AG04450 (cell line): ENCODE results near the gene PRXL2A. TPM values are rescaled to one million over a fixed set of nuclear protein-coding genes. Genes with fewer than 3 reads are reported as not detected.

ENCODE experiments used
- CTCF ChIA-PET: fragments of 300-600, 350-600 bp; formaldehyde crosslinking; extraction: SDS; loops from one replicate; lab custom pipeline; 2022; ENCODE audit warnings: antibody characterized with exemption, inconsistent platforms; lab: Charles Lee
- POLR2A ChIA-PET: fragments of 350-600 bp; formaldehyde crosslinking; extraction: SDS; loops from one replicate; lab custom pipeline; 2021; ENCODE audit warnings: antibody characterized with exemption, inconsistent platforms; lab: Yijun Ruan, JAX
- DNase-seq: peaks from one replicate; pipeline ENCODE4 v3.0.0-alpha.2; 2011; ENCODE audit warnings: low read depth, low spot score
- H3K27ac ChIP-seq: one replicate; pipeline ENCODE4 v1.5.1; 2012; ENCODE audit warnings: low read depth, low read length, control low read depth
- H3K27me3 ChIP-seq: one replicate; pipeline ENCODE4 v1.6.0; 2012; ENCODE audit warnings: low read length; ENCODE audit not compliant: control insufficient read depth, insufficient read depth
- H3K4me3 ChIP-seq: 2 replicates; pipeline ENCODE4 v1.5.1; 2011; ENCODE audit warnings: mild to moderate bottlenecking, low read depth, low read length, control low read depth
- H3K9me3 ChIP-seq: 2 replicates; pipeline ENCODE4 v1.5.1; 2012; ENCODE audit warnings: low read length; ENCODE audit not compliant: control insufficient read depth, insufficient read depth
- polyA plus RNA-seq: library from polyadenylated mRNA; depleted of rRNA; stranded (reverse); fragments of >200 nt; gene quantifications from 2 replicates; pipeline ENCODE4 v1.2.3, GENCODE V29; 2011
- TF ChIP-seq, protein P1 (sequence below): IDR thresholded peaks from 2 replicates; pipeline ENCODE4 v1.5.1; 2011; ENCODE audit warnings: low read depth, low read length, control low read depth, inconsistent platforms

The PRXL2A gene
- polyA plus RNA-seq, 1 experiment = 5.2 TPM

DNA sequence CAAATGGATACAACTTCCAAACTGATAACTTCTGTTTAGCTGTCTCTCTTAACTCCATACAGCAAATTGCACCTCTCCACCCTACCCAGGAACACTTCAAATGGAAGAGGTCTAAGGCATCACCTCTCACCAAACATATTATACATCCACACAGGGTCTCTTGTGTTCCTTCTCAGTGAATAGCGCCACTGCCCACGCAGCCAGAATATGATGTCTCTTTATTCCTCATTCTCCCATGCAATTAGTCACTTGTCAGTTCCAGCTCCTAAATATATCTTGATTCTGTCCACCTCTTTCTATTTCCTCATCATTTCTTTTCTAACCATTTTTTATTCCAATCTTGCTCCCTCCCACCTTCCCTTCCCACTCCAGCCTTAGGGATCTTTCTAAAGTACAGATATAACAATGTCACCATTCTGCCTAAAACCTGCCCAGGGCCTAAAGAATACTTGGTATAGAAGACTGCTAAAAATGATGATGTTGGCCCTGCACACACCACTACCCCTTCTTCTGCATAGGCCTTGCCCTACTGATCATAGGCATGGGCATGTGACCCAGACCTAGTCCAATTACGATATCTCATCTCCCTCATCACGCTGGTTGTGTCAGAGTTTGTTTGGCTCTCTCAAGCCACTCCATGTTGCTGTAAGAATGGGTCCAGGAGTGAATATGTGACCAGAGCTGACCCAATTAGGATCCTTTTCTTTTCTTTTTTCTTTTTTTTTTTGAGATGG lies 40.0 kb downstream of the PRXL2A start:
- Histone ChIP-seq H3K27ac (no peak overlapping the region), H3K4me3 (no peak overlapping the region), H3K9me3 (no peaks in the 10 kb centered on the region; the same call in 1 of the 2 replicates), H3K27me3 (no peaks in the 10 kb centered on the region)
- ChIA-PET POLR2A (no interaction called here), CTCF (interaction anchor here (0.9 to 6.4 kb wide), 4 partner anchors 54 to 214 kb away, joined by 3 to 128 read pairs (median 25); no protein-coding TSS in a partner anchor)
- DNase-seq = no peak
- TF ChIP-seq, protein P1, sequence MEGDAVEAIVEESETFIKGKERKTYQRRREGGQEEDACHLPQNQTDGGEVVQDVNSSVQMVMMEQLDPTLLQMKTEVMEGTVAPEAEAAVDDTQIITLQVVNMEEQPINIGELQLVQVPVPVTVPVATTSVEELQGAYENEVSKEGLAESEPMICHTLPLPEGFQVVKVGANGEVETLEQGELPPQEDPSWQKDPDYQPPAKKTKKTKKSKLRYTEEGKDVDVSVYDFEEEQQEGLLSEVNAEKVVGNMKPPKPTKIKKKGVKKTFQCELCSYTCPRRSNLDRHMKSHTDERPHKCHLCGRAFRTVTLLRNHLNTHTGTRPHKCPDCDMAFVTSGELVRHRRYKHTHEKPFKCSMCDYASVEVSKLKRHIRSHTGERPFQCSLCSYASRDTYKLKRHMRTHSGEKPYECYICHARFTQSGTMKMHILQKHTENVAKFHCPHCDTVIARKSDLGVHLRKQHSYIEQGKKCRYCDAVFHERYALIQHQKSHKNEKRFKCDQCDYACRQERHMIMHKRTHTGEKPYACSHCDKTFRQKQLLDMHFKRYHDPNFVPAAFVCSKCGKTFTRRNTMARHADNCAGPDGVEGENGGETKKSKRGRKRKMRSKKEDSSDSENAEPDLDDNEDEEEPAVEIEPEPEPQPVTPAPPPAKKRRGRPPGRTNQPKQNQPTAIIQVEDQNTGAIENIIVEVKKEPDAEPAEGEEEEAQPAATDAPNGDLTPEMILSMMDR = no peak

DNA sequence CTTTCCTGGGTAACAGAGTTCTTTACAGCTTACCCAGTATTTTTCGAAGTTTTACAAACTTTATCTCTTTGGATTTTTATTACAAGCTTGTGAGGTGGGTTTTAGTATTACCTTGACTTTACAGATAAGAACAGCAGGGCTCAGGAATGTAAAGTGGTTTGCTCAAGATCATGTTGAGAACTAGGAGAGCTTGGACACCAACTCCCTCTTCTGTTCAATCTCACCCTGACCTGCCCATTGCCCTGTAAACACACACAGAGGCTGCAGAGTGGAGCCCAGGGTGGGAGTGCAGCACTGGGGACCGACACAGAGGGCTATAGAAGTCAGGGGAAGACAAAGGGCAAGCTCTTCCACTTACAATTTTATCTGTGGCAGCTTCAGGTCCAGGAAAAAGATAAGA lies 41.2 kb downstream of the PRXL2A start:
- H3K9me3 ChIP-seq = no peaks in the 10 kb centered on the region; the same call in 1 of the 2 replicates
- no peaks in the 10 kb centered on the region for H3K27me3 ChIP-seq
- no peak overlapping the region for H3K27ac ChIP-seq
- ChIA-PET CTCF (interaction anchor here (0.6 to 5.5 kb wide), 4 partner anchors 12 to 214 kb away, joined by 3 to 43 read pairs (median 4); no protein-coding TSS in a partner anchor), POLR2A (no interaction called here)
- TF ChIP-seq, protein P1 = no peak
- no peak for DNase-seq
- no peak overlapping the region for H3K4me3 ChIP-seq

DNA sequence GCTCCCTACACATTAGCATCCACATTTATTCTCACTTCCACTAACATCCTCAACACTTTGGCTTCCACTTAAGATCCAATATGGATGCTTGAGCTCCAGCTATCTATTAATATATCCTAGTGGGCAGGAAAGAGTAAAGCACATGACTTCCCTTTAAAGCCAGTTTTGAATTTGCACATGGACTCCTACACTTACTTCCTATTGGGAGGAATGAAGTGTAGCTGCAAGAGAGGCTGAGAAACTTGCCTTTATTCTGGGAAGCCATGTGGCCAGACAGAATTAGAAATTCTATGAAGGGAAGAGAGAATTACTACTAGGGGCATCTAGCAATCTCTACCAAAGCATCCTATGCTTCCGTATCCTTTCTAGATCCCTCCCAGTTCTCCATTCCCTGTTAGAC lies 42.8 kb downstream of the PRXL2A start:
- ChIA-PET CTCF (interaction anchor here (1.4 to 5.5 kb wide), 2 partner anchors 9 to 54 kb away, joined by 3 to 43 read pairs; no protein-coding TSS in a partner anchor), POLR2A (no interaction called here)
- no peak for DNase-seq
- Histone ChIP-seq H3K4me3 (no peak overlapping the region), H3K9me3 (no peaks in the 10 kb centered on the region; the same call in none of the 2 replicates), H3K27me3 (no peaks in the 10 kb centered on the region), H3K27ac (no peak overlapping the region)
- TF ChIP-seq, protein P1 = no peak

DNA sequence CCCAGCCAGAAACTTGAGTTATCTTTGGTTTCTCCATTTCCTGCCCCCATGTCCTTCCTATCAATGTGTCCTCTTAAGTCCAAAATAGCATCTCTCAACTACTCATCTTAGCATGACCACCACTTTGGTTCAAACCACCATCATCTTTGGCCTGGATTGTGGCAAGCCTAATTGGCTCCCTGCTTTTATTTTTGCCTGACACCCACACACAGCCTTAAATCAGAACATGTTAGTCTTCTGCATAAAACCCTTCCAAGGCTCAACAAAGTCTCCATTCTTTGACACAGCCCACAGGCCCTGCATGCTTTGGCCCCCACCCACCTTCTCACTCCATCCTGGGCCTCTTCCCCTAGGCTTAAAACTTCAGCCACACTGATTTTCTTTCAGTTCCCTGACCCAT lies 43.7 kb downstream of the PRXL2A start:
- Histone ChIP-seq H3K27me3 (no peaks in the 10 kb centered on the region), H3K27ac (no peak overlapping the region), H3K9me3 (no peaks in the 10 kb centered on the region; the same call in none of the 2 replicates), H3K4me3 (no peak overlapping the region)
- ChIA-PET POLR2A (no interaction called here), CTCF (interaction anchor here (0.8 to 5.5 kb wide), 5 partner anchors 8 to 211 kb away, joined by 3 to 43 read pairs (median 5); no protein-coding TSS in a partner anchor)
- TF ChIP-seq, protein P1 = no peak
- no peak for DNase-seq

DNA sequence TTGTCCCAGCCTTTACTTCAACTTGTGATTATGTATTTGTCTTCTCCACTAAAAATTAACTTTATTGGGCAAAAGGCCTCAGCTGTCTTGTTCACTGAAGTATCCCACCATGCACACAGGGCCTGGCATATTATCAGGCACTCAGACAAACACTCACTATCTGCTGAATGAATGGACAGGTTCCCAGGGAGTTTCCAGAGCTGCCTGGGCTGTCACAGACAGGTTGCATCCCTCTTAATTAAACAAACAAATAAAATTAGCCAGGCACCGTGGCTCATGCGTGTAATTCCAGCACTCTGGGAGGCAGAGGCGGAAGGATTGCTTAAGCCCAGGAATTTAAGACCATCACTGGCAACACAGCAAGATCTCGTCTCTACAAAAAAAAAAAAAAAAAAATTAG lies 44.3 kb downstream of the PRXL2A start:
- H3K27me3 ChIP-seq = no peaks in the 10 kb centered on the region
- ChIA-PET POLR2A (no interaction called here), CTCF (interaction anchor here (0.6 to 5.5 kb wide), 7 partner anchors 8 to 210 kb away, joined by 3 to 43 read pairs (median 4); no protein-coding TSS in a partner anchor)
- no peak overlapping the region for H3K4me3 ChIP-seq
- H3K27ac ChIP-seq = no peak overlapping the region
- DNase-seq = no peak
- TF ChIP-seq, protein P1 = no peak
- no peaks in the 10 kb centered on the region; the same call in none of the 2 replicates for H3K9me3 ChIP-seq
